Smooth muscle cell (in vitro differentiated cells): ENCODE data around the gene DYSF. TPM values are rescaled to one million over a fixed set of nuclear protein-coding genes. Genes with fewer than 3 reads are reported as not detected.

Source experiments
- DNase-seq: peaks from one replicate; lab custom pipeline; 2025; ENCODE audit not compliant: unreplicated experiment; lab: John Stamatoyannopoulos, UW
- H2AFZ ChIP-seq: fragments of 200-600 bp; sonication (generic); 2 replicates; pipeline ENCODE4 v1.6.0; 2016; ENCODE audit warnings: antibody characterized with exemption, low read depth, mild to moderate bottlenecking
- H3F3A ChIP-seq: fragments of 200-600 bp; sonication (generic); 2 replicates; pipeline ENCODE4 v1.6.0; 2017; ENCODE audit warnings: antibody characterized with exemption, low read depth
- H3K27ac ChIP-seq: fragments of 200-600 bp; sonication (generic); 2 replicates; pipeline ENCODE4 v1.5.1; 2016; ENCODE audit warnings: low read depth, mild to moderate bottlenecking
- H3K27me3 ChIP-seq: fragments of 200-600 bp; sonication (generic); 2 replicates; pipeline ENCODE4 v1.6.1; 2016; ENCODE audit warnings: low read depth, mild to moderate bottlenecking
- H3K36me3 ChIP-seq: fragments of 200-600 bp; sonication (generic); 2 replicates; pipeline ENCODE4 v1.5.1; 2016; ENCODE audit warnings: low read depth
- H3K4me1 ChIP-seq: fragments of 200-600 bp; sonication (generic); 2 replicates; pipeline ENCODE4 v1.5.1; 2016; ENCODE audit warnings: low read depth
- H3K4me2 ChIP-seq: fragments of 200-600 bp; sonication (generic); 2 replicates; pipeline ENCODE4 v1.6.0; 2016; ENCODE audit warnings: mild to moderate bottlenecking
- H3K4me3 ChIP-seq: fragments of 200-600 bp; sonication (generic); 2 replicates; pipeline ENCODE4 v1.5.1; 2016; ENCODE audit warnings: mild to moderate bottlenecking
- H3K79me2 ChIP-seq: fragments of 200-600 bp; sonication (generic); 2 replicates; pipeline ENCODE4 v1.6.0; 2016; ENCODE audit warnings: low read depth, mild to moderate bottlenecking
- H3K9ac ChIP-seq: fragments of 200-600 bp; sonication (generic); 2 replicates; pipeline ENCODE4 v1.6.0; 2016; ENCODE audit warnings: low read depth
- H3K9me3 ChIP-seq: fragments of 200-600 bp; sonication (generic); replicated peaks from 2 replicates; pipeline ENCODE4 v1.5.1; 2016; ENCODE audit warnings: low read depth
- H4K20me1 ChIP-seq: fragments of 200-600 bp; sonication (generic); 2 replicates; pipeline ENCODE4 v1.6.0; 2016; ENCODE audit warnings: low read depth
- CTCF ChIP-seq: fragments of 200-600 bp; sonication (generic); IDR thresholded peaks from 2 replicates; pipeline ENCODE4 v1.5.1; 2017; ENCODE audit warnings: borderline replicate concordance, mild to moderate bottlenecking, antibody characterized with exemption; ENCODE audit not compliant: insufficient read depth, poor library complexity, severe bottlenecking
- WGBS: methylation state at CpG from one replicate; pipeline ENCODE4 v1.1.7; 2016; ENCODE audit warnings: low lambda C conversion rate; 5-methylcytosine and 5-hydroxymethylcytosine counted together
- polyA plus RNA-seq: library from polyadenylated mRNA; unstranded; fragments of >200 nt; fragmentation: Nextera tagmentation; extraction: Ambion mirVana; gene quantifications from 2 replicates; pipeline ENCODE4 v1.2.1, GENCODE V29; 2016
- total RNA-seq: library from RNA; depleted of rRNA; stranded (reverse); fragments of >200 nt; gene quantifications from 2 replicates; pipeline ENCODE4 v1.2.3, GENCODE V29; 2014

Gene DYSF
- total and polyA plus RNA-seq, 2 experiments from 2014 or later = 0.64 to 1.6 TPM

GRCh38 chr2:71671203-71671854 lies 218.0 kb downstream of the DYSF start:
- Histone ChIP-seq H3K4me1 (no peaks in the 10 kb centered on the region), H3K4me2 (no peak overlapping the region), H4K20me1 (no peaks in the 10 kb centered on the region), H3K27ac (no peak overlapping the region), H3K27me3 (no peaks in the 10 kb centered on the region), H3F3A (no peaks in the 10 kb centered on the region), H3K9me3 (no peaks in the 10 kb centered on the region), H3K9ac (no peak overlapping the region), H3K79me2 (no peaks in the 10 kb centered on the region), H3K4me3 (no peak overlapping the region), H2AFZ (no peak overlapping the region), H3K36me3 (no peaks in the 10 kb centered on the region)
- WGBS = 91% methylated on average over 6 of the region's 6 CpGs
- TF ChIP-seq CTCF = no peak
- DNase-seq = no peak

- H3K9ac ChIP-seq = no peak overlapping the region
- H3K4me2 ChIP-seq = no peak overlapping the region
- no peak for TF ChIP-seq CTCF
- 72% methylated on average over 27 of the region's 28 CpGs for WGBS
- H4K20me1 ChIP-seq = no peaks in the 10 kb centered on the region
- no peak for DNase-seq
- no peak overlapping the region for H2AFZ ChIP-seq
- H3K27me3 ChIP-seq = no peaks in the 10 kb centered on the region
- no peaks in the 10 kb centered on the region for H3K79me2 ChIP-seq
- H3K4me1 ChIP-seq = no peaks in the 10 kb centered on the region
- no peak overlapping the region for H3K27ac ChIP-seq
- no peak overlapping the region for H3K4me3 ChIP-seq
- H3K36me3 ChIP-seq = no peaks in the 10 kb centered on the region
- no peaks in the 10 kb centered on the region for H3F3A ChIP-seq
- no peaks in the 10 kb centered on the region for H3K9me3 ChIP-seq
These were observed 218.8 kb downstream of the DYSF start for GRCh38 chr2:71671895-71672825.

- Histone ChIP-seq H3K36me3 (no peaks in the 10 kb centered on the region), H3K4me1 (no peaks in the 10 kb centered on the region), H3K9me3 (no peaks in the 10 kb centered on the region), H3K4me2 (no peak overlapping the region), H3K79me2 (no peaks in the 10 kb centered on the region), H2AFZ (no peak overlapping the region), H3F3A (no peaks in the 10 kb centered on the region), H3K9ac (no peak overlapping the region), H3K4me3 (no peak overlapping the region), H3K27ac (no peak overlapping the region), H4K20me1 (no peaks in the 10 kb centered on the region), H3K27me3 (no peaks in the 10 kb centered on the region)
- TF ChIP-seq CTCF = no peak
- DNase-seq = no peak
- WGBS = 94% methylated on average over 14 of the region's 14 CpGs
These were observed 219.8 kb downstream of the DYSF start for GRCh38 chr2:71672826-71673795.
